H1 (cell line): ENCODE data around the gene RHOT1. TPM values are rescaled to one million over a fixed set of nuclear protein-coding genes. Genes with fewer than 3 reads are reported as not detected.

ENCODE experiments used
- ATF2 ChIP-seq: IDR thresholded peaks from 2 replicates; pipeline ENCODE4 v1.6.1; 2012; ENCODE audit warnings: low read length, inconsistent platforms
- MAFK ChIP-seq: IDR thresholded peaks from 2 replicates; pipeline ENCODE4 v1.6.1; 2012; ENCODE audit warnings: low read depth, mild to moderate bottlenecking, improper control_type of control experiment, low read length
- POU5F1 ChIP-seq: IDR thresholded peaks from 2 replicates; pipeline ENCODE4 v1.6.1; 2011; ENCODE audit warnings: low read depth, mild to moderate bottlenecking, low read length, moderate library complexity
- TBP ChIP-seq: IDR thresholded peaks from 2 replicates; pipeline ENCODE4 v1.6.1; 2011; ENCODE audit warnings: low read depth, low read length, improper control_type of control experiment
- polyA plus RNA-seq, 7 experiments: library from polyadenylated mRNA; depleted of rRNA in 3 of 7; stranded (reverse) in 5 of 7; unstranded in 2 of 7; fragments of >200 nt in 5 of 7; fragments of 200-250 nt in 2 of 7; gene quantifications; 1 replicate in 5 of 7; 2 replicates in 1 of 7; 4 replicates in 1 of 7; pipeline versions ENCODE4 v1.2.1 to v1.2.3, GENCODE V29; 2011 to 2013; ENCODE audit warnings: missing spikeins in 2 of 7, mixed read lengths in 2 of 7
- total RNA-seq: library from RNA; stranded (reverse); fragmentation: NEBNext Ultra II Directional; extraction: Animal tissue kit (Norgen Biotek cat#: 25700); gene quantifications from 2 replicates; pipeline ENCODE4 v1.2.1, GENCODE V29; 2021

The RHOT1 gene
- total and polyA plus RNA-seq, 2 of the 8 experiments (the other 6 are each of a cell fraction or from before 2014, with no cell fraction given) = 34.2 to 38.2 TPM

- no peak for TF ChIP-seq ATF2
- TF ChIP-seq TBP = no peak
- TF ChIP-seq MAFK = no peak
- TF ChIP-seq POU5F1 = no peak
Observed at GRCh38 chr17:32256701-32257019, 114.4 kb downstream of the RHOT1 start (continued).
